AG04449 (cell line): ENCODE measurements around the gene PALMD.

Source experiments
- CTCF ChIA-PET: fragments of 350-600 bp; formaldehyde crosslinking; extraction: SDS; loops from one replicate; lab custom pipeline; 2021; ENCODE audit warnings: antibody characterized with exemption; lab: Yijun Ruan, JAX
- POLR2A ChIA-PET: fragments of 400-600, 350-600 bp; formaldehyde crosslinking; extraction: SDS; loops from one replicate; lab custom pipeline; 2020; ENCODE audit warnings: antibody characterized with exemption, inconsistent platforms; lab: Yijun Ruan, JAX
- DNase-seq: peaks from one replicate; pipeline ENCODE4 v3.0.0-alpha.2; 2010; ENCODE audit warnings: low read depth, low spot score
- H3K4me3 ChIP-seq: 2 replicates; pipeline ENCODE4 v1.5.1; 2011; ENCODE audit warnings: low read depth, mild to moderate bottlenecking, control low read depth, low read length
- TF ChIP-seq, protein P1 (sequence below): IDR thresholded peaks from one replicate; pipeline ENCODE4 v1.5.1; 2011; ENCODE audit warnings: mild to moderate bottlenecking, moderate library complexity, low read length, control low read depth, inconsistent platforms; ENCODE audit not compliant: insufficient read depth; ENCODE audit errors: missing control alignments

The PALMD gene

DNA sequence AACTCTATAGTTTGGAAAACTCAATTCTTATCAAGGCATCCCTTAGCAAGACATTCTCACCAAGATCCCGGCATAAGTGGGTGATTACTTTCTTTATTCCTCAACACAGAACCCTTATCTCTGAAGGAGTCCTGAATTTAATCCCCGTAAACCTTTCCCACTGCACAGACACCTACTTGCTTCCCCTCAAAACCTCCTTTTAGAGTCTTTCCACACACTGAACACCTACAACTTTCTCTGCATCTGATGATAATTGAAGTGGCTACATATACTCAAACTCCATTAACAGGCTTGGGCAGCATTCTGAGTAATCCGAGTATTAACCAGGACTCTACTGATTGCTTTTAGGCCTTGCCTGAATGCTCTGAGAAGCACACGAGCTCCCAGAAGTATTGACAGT lies 23.5 kb downstream of the PALMD start:
- no peak for DNase-seq
- TF ChIP-seq, protein P1, sequence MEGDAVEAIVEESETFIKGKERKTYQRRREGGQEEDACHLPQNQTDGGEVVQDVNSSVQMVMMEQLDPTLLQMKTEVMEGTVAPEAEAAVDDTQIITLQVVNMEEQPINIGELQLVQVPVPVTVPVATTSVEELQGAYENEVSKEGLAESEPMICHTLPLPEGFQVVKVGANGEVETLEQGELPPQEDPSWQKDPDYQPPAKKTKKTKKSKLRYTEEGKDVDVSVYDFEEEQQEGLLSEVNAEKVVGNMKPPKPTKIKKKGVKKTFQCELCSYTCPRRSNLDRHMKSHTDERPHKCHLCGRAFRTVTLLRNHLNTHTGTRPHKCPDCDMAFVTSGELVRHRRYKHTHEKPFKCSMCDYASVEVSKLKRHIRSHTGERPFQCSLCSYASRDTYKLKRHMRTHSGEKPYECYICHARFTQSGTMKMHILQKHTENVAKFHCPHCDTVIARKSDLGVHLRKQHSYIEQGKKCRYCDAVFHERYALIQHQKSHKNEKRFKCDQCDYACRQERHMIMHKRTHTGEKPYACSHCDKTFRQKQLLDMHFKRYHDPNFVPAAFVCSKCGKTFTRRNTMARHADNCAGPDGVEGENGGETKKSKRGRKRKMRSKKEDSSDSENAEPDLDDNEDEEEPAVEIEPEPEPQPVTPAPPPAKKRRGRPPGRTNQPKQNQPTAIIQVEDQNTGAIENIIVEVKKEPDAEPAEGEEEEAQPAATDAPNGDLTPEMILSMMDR = no peak
- CTCF ChIA-PET = interaction anchor here (1.0 kb wide), 1 partner anchor 16 kb away, joined by 3 read pairs; no protein-coding TSS in a partner anchor
- POLR2A ChIA-PET = no interaction called here
- H3K4me3 ChIP-seq = no peak overlapping the region

DNA sequence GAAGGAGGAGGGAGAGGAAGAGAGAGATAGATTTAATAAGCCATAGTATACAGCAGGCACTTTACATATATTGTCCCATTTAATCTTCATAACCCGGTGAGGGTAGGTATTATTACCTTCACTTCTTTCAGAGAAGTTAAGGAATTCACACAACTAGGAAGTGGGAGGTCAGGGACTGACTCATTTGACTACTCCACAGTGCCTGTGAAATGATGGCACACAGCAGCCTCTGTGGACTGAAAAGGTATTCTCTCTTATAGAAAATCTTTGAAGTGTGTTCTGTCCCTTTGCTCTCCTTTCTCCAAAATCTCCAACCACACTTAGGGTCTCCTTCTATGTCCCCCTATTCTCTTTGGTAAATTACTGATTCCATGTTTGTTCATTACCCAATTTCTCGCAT lies 23.9 kb downstream of the PALMD start:
- ChIA-PET CTCF (no interaction called here), POLR2A (no interaction called here)
- no peak overlapping the region for H3K4me3 ChIP-seq
- TF ChIP-seq, protein P1 = no peak
- no peak for DNase-seq

DNA sequence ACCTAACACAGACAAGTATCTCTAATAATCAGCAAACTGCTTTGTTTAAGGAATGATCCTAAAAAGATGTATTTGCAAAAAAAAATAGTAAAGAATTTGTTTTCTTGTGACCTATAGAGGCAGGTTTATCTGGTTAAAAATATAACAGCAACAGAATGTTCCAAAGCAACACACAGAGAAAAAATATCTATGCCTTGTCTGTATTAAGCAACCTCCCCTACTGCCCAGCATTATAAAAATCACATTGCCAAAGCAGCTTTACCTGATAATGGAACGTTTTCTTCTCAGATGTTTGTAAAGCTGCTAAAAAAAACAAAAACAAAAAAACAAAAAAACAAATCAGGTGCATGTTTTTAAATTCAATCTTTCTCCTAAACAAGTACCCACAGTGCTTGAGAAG lies 24.7 kb downstream of the PALMD start:
- POLR2A ChIA-PET = no interaction called here
- CTCF ChIA-PET = no interaction called here
- DNase-seq = no peak
- TF ChIP-seq, protein P1 = no peak
- no peak overlapping the region for H3K4me3 ChIP-seq

DNA sequence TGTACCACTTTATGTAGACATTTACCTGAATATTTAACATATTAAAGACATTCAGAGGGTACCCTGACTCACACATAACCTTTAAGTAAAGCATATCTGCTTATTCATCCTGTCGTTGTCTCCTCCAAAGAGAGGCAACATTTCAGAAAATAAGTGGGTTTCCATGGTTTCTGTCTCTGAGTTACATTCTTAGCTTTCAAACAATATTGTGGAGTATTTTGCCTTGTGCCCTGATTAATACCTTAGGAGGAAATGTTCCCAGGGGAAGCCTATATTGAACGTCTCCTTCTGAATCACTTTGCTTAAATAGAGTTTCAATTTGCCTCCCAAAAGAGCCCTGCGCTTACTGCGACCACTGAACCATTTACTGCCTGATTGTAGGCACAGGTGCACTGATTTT lies 26.1 kb downstream of the PALMD start:
- no peak overlapping the region for H3K4me3 ChIP-seq
- TF ChIP-seq, protein P1 = no peak
- CTCF ChIA-PET = interaction anchor here (0.8 to 3.4 kb wide), 3 partner anchors 11 to 13 kb away, joined by 3 to 17 read pairs (median 3); no protein-coding TSS in a partner anchor
- POLR2A ChIA-PET = no interaction called here
- DNase-seq = no peak

DNA sequence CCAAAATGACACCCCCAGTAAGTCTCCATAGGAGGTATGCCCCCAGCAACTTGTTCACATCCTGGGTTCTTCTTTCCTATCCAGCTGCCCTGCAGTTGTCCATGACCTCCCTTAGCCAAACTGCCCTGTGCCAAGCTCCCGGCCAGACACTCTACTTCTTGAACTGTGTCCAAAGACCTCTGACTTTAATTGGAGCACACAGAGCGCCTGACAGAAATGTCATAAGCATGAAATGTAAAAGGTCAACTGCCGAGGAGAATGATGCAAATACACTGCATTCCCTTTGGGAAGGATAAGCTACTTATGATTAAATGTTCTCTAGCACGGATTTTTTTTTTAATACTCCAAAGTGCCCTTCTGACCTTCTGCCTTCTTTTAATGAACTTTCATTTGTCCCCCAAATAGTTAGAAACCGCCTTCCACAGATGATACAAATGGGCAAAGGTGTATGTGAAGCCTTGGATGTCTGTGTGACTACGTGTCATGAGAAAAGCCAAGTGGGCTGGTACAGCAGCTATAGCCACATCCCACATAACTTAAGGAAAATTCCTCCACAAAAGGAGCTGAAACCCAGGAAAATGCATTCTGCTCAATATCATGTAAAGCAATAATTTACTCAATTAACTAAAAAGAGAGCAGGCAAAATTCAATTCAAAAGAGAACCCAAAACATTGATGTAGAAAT lies 26.8 kb downstream of the PALMD start:
- ChIA-PET CTCF (interaction anchor here (0.8 to 3.4 kb wide), 5 partner anchors 8 to 192 kb away, joined by 3 to 17 read pairs (median 3); no protein-coding TSS in a partner anchor), POLR2A (no interaction called here)
- TF ChIP-seq, protein P1 = no peak
- DNase-seq = no peak
- no peak overlapping the region for H3K4me3 ChIP-seq

DNA sequence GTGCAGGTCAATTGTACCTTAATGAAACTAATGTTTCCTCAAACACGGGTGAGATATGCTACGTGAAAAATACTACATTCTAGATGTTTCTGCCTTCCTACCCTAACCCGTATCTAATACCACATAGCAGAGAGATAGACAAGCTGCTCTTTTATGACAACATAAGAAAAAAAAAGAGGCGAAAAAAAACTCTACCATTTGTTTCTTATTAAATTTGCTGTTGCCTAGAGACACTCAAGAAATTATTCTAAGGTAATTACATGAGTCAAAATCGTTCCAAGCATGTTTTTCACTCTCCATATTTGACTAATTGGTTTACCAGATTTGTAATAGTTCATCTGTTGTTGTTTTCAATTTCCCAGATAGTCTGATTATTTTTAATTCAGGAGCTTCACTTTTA lies 27.4 kb downstream of the PALMD start:
- ChIA-PET CTCF (interaction anchor here (0.6 to 3.4 kb wide), 5 partner anchors 8 to 264 kb away, joined by 3 to 17 read pairs (median 3); no protein-coding TSS in a partner anchor), POLR2A (interaction anchor here (1.2 kb wide), 1 partner anchor 9 kb away, joined by 3 read pairs; no protein-coding TSS in a partner anchor)
- DNase-seq = no peak

More for the DNA sequence above, 27.4 kb downstream of the PALMD start:
- TF ChIP-seq, protein P1 = no peak
- H3K4me3 ChIP-seq = no peak overlapping the region
